SK-N-SH treated with all-trans-retinoic acid at 6 μM for 48 hours (cell line): ENCODE data around the gene OVOL3.

Source experiments
- ATAC-seq: fragments of 200-7000 bp; cut with Tn5 transposase; 3 replicates; pipeline ENCODE4 v1.9.1; 2020; ENCODE audit warnings: mild to moderate bottlenecking, moderate library complexity
- ARNTL ChIP-seq: fragments of 450-650 bp; formaldehyde crosslinking; IDR thresholded peaks from 2 replicates; pipeline ENCODE4 v1.5.0; 2020; ENCODE audit warnings: low read depth, mild to moderate bottlenecking, moderate library complexity, borderline replicate concordance
- BACH2 ChIP-seq: fragments of 250-450 bp; sonication (Bioruptor Pico); IDR thresholded peaks from 2 replicates; pipeline ENCODE4 v1.9.0; 2021; ENCODE audit warnings: mild to moderate bottlenecking, borderline replicate concordance
- ESRRG ChIP-seq: fragments of 250-450 bp; sonication (Bioruptor Pico); IDR thresholded peaks from 2 replicates; pipeline ENCODE4 v1.6.1; 2021; ENCODE audit warnings: mild to moderate bottlenecking
- ISL1 ChIP-seq: fragments of 250-450 bp; sonication (Bioruptor Pico); IDR thresholded peaks from 2 replicates; pipeline ENCODE4 v2.1.2; 2022; ENCODE audit warnings: mild to moderate bottlenecking, moderate library complexity
- OSR1 ChIP-seq: fragments of 250-450 bp; sonication (Bioruptor Pico); IDR thresholded peaks from 2 replicates; pipeline ENCODE4 v1.8.0; 2022; ENCODE audit warnings: moderate library complexity, mild to moderate bottlenecking, inconsistent platforms
- PPARA ChIP-seq: fragments of 250-450 bp; sonication (Bioruptor Pico); IDR thresholded peaks from 2 replicates; pipeline ENCODE4 v1.5.0; 2020; ENCODE audit warnings: mild to moderate bottlenecking, borderline replicate concordance
- RARB ChIP-seq: fragments of 250-450 bp; sonication (Bioruptor Pico); IDR thresholded peaks from 2 replicates; pipeline ENCODE4 v1.8.0; 2021; ENCODE audit warnings: mild to moderate bottlenecking, moderate library complexity
- TCF4 ChIP-seq: fragments of 250-450 bp; sonication (Bioruptor Pico); IDR thresholded peaks from 2 replicates; pipeline ENCODE4 v1.8.0; 2021; ENCODE audit warnings: mild to moderate bottlenecking, moderate library complexity, borderline replicate concordance
- TOX ChIP-seq: fragments of 250-450 bp; sonication (Bioruptor Pico); IDR thresholded peaks from 2 replicates; pipeline ENCODE4 v1.8.0; 2021; ENCODE audit warnings: mild to moderate bottlenecking, moderate library complexity, borderline replicate concordance
- ZNF565 ChIP-seq: fragments of 450-650 bp; formaldehyde crosslinking; conservative IDR thresholded peaks from 2 replicates; pipeline ENCODE4 v1.5.0; 2020; ENCODE audit warnings: low read depth, mild to moderate bottlenecking, moderate library complexity
- TF ChIP-seq, protein P1 (sequence below): fragments of 250-450 bp; sonication (Bioruptor Pico); IDR thresholded peaks from 2 replicates; pipeline ENCODE4 v1.5.0; 2020; ENCODE audit warnings: mild to moderate bottlenecking, moderate library complexity
- TF ChIP-seq, protein P2 (sequence below): fragments of 250-450 bp; sonication (Bioruptor Pico); IDR thresholded peaks from 2 replicates; pipeline ENCODE4 v1.8.0; 2020; ENCODE audit warnings: mild to moderate bottlenecking, moderate library complexity, borderline replicate concordance
- TF ChIP-seq, protein P3 (sequence below): fragments of 250-450 bp; sonication (Bioruptor Pico); IDR thresholded peaks from 2 replicates; pipeline ENCODE4 v1.5.1; 2020; ENCODE audit warnings: low read depth, mild to moderate bottlenecking, moderate library complexity
- TF ChIP-seq, protein P4 (sequence below): fragments of 250-450 bp; sonication (Bioruptor Pico); IDR thresholded peaks from 2 replicates; pipeline ENCODE4 v1.8.0; 2021; ENCODE audit warnings: low read depth, mild to moderate bottlenecking, moderate library complexity, borderline replicate concordance

Gene OVOL3

DNA sequence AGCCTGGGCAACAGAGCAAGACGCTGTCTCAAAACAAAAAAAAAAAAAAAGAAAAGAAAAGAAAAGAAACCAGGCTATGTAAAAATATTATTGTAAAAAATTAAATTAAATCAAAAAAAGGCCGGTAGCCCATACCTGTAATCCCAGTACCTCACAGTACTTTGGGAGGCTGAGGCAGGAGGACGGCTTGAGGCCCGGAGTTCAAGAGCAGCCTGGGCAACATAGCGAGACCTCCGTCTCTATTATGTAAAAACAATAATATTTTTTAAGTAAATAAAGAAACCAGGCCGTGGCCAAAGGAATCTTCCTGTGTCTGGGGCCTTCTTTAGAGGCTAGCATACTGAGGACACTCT lies 28.2 kb downstream of the OVOL3 start (continued):
- TF ChIP-seq, protein P1, sequence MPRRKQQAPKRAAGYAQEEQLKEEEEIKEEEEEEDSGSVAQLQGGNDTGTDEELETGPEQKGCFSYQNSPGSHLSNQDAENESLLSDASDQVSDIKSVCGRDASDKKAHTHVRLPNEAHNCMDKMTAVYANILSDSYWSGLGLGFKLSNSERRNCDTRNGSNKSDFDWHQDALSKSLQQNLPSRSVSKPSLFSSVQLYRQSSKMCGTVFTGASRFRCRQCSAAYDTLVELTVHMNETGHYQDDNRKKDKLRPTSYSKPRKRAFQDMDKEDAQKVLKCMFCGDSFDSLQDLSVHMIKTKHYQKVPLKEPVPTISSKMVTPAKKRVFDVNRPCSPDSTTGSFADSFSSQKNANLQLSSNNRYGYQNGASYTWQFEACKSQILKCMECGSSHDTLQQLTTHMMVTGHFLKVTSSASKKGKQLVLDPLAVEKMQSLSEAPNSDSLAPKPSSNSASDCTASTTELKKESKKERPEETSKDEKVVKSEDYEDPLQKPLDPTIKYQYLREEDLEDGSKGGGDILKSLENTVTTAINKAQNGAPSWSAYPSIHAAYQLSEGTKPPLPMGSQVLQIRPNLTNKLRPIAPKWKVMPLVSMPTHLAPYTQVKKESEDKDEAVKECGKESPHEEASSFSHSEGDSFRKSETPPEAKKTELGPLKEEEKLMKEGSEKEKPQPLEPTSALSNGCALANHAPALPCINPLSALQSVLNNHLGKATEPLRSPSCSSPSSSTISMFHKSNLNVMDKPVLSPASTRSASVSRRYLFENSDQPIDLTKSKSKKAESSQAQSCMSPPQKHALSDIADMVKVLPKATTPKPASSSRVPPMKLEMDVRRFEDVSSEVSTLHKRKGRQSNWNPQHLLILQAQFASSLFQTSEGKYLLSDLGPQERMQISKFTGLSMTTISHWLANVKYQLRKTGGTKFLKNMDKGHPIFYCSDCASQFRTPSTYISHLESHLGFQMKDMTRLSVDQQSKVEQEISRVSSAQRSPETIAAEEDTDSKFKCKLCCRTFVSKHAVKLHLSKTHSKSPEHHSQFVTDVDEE (CRISPR knock-in tag): no peak
- no peak for TF ChIP-seq OSR1 (CRISPR knock-in tag)

DNA sequence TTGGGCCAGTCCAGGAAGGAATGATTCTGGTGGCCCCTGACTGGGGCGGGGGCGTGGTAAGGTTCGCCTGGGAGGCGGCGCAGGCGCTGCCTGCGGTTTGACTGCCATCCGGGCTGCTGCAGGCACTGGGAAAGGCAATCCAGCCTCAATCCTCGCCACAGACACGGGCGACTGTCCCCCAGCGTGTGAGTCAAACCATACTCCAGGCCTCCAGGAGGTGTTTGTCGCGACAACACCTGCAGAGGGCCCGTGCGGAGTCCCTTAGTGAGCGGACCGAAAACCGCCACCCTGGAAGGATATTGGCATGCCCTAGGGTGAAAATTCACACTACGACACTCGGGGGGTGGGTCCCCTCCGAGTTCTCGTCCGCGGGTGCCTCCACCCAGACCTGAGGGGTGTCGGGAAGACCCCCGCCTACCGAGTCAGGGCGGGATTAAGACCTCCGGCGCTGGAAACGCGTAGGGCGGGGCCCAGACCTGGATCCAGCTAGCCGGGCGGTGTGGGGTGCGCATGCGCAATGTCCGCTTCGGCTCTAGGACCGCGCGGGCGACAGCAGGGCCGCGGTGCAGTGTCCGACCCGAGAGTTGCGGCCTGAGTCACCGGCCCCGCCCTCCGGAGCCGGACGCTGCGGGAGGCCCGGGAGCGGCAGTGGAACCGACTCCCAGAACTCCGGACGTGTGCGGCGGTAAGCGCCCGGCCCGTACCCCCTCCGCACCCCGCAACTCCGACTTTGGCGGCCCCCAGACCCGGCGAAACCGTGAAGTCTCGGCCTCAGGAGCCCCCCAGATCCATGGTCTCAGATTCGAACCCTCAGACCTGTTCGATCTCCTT lies 28.7 kb downstream of the OVOL3 start, which contains the start of gene CAPNS1:
Gene CAPNS1, plus strand, starts transcription at position 594 of the 831 bp plus-strand sequence. CDS start 946 bp downstream, outside the sequence.
- peak; percentile 87 for ATAC-seq
- TF ChIP-seq, protein P1 (CRISPR knock-in tag): 0 out of 2 replicates have a peak, but pooled peaks have one; percentile 39
- TF ChIP-seq, protein P2, sequence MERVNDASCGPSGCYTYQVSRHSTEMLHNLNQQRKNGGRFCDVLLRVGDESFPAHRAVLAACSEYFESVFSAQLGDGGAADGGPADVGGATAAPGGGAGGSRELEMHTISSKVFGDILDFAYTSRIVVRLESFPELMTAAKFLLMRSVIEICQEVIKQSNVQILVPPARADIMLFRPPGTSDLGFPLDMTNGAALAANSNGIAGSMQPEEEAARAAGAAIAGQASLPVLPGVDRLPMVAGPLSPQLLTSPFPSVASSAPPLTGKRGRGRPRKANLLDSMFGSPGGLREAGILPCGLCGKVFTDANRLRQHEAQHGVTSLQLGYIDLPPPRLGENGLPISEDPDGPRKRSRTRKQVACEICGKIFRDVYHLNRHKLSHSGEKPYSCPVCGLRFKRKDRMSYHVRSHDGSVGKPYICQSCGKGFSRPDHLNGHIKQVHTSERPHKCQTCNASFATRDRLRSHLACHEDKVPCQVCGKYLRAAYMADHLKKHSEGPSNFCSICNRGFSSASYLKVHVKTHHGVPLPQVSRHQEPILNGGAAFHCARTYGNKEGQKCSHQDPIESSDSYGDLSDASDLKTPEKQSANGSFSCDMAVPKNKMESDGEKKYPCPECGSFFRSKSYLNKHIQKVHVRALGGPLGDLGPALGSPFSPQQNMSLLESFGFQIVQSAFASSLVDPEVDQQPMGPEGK (CRISPR knock-in tag): no peak

DNA sequence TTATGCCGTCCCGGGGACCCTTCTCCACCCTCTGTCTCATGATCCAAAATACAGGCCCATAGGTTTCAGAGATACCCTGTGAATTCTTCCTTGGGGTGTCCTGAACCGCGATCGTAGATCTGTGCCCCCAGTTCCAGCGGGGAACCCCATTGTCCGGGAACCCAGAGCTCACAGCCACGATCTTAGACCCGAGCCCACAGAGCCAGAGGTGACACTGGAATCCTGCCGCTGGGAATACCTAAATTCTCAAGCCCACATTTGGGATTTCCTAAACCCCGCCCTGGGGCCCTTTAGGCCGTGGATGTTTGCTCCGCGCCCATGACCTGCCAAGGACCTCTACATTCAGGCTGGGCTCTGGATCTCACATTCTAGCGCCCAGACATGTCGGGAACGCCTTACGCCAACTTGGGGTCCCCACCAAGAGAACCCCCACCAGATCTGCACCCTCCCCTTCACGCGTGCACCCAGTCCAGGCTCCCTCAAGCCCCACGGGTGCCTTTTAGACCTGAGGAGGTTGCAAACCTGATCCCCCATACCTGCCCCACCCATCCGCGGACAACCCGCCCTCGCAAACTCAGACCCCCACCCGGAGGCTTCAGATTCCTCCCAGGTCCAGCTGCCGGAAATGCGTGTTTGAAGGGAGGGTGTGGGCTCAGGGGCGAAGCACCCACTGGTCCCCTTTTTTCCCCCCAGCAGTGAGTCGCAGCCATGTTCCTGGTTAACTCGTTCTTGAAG lies 29.5 kb downstream of the OVOL3 start:
- TF ChIP-seq PPARA: no peak
- TF ChIP-seq RARB (CRISPR knock-in tag): no peak
- TF ChIP-seq BACH2 (CRISPR knock-in tag): no peak
- TF ChIP-seq, protein P3, sequence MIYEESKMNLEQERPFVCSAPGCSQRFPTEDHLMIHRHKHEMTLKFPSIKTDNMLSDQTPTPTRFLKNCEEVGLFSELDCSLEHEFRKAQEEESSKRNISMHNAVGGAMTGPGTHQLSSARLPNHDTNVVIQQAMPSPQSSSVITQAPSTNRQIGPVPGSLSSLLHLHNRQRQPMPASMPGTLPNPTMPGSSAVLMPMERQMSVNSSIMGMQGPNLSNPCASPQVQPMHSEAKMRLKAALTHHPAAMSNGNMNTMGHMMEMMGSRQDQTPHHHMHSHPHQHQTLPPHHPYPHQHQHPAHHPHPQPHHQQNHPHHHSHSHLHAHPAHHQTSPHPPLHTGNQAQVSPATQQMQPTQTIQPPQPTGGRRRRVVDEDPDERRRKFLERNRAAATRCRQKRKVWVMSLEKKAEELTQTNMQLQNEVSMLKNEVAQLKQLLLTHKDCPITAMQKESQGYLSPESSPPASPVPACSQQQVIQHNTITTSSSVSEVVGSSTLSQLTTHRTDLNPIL (CRISPR knock-in tag): no peak; the same call in 1 of the 2 replicates
- TF ChIP-seq, protein P4, sequence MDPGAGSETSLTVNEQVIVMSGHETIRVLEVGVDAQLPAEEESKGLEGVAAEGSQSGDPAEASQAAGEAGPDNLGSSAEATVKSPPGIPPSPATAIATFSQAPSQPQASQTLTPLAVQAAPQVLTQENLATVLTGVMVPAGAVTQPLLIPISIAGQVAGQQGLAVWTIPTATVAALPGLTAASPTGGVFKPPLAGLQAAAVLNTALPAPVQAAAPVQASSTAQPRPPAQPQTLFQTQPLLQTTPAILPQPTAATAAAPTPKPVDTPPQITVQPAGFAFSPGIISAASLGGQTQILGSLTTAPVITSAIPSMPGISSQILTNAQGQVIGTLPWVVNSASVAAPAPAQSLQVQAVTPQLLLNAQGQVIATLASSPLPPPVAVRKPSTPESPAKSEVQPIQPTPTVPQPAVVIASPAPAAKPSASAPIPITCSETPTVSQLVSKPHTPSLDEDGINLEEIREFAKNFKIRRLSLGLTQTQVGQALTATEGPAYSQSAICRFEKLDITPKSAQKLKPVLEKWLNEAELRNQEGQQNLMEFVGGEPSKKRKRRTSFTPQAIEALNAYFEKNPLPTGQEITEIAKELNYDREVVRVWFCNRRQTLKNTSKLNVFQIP (CRISPR knock-in tag): no peak
- TF ChIP-seq ZNF565 (CRISPR knock-in tag): no peak
- TF ChIP-seq TOX (CRISPR knock-in tag): no peak
- TF ChIP-seq TCF4 (CRISPR knock-in tag): no peak
- TF ChIP-seq, all 23 proteins: peak for 0
- peak; percentile 24 for ATAC-seq

DNA sequence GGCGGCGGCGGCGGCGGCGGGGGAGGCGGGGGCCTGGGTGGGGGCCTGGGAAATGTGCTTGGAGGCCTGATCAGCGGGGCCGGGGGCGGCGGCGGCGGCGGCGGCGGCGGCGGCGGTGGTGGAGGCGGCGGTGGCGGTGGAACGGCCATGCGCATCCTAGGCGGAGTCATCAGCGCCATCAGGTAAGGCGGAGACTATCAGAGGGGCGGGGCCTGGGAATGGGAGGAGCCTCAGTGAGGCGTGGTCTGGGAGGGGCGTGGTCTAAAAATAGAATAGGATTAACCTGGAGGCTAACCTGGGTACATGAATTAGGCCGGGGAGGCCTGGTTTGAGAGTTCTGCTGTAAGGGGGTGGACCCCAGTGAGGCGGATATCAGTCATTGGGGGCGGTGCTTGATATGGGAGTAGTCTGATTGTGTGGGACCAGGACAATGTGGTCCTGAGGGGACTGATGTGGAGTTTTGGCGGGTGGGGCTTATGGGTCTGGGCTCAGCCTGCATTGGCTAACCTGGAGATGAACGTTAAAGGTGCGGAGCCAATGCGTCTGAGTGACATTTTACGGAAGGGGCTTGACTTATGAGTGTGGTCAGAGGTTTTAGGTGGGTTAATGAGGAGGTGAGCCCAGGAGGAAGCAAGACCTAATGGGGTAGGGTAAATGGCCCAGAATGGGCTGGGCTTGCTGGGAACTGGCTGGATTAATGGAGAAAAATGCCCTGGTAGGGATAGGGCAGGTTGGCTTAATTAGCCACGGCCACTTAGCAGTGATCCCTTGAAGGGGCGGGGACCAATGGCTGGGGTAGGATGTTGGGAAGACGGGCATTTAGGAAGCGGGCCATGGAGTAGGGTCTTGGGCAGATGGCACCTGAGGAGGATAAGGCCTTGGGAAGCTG lies 30.3 kb downstream of the OVOL3 start:
- ATAC-seq: peak; percentile 65
- TF ChIP-seq, protein P4 (CRISPR knock-in tag): no peak
- TF ChIP-seq TOX (CRISPR knock-in tag) (no peak), RARB (CRISPR knock-in tag) (no peak), ESRRG (CRISPR knock-in tag) (no peak), ISL1 (no peak), PPARA (no peak), ARNTL (CRISPR knock-in tag) (no peak), TCF4 (CRISPR knock-in tag) (no peak)
- TF ChIP-seq, protein P1 (CRISPR knock-in tag): no peak
